Activated naive CD8-positive, alpha-beta T cell treated with anti-CD3 and anti-CD28 coated beads for 36 hours (primary cell): ENCODE measurements around the gene LARP4B. TPM values are rescaled to one million over a fixed set of nuclear protein-coding genes. Genes with fewer than 3 reads are reported as not detected.

Experiments
- DNase-seq: peaks from one replicate; pipeline ENCODE4 v3.0.0; 2021
- H3K27ac Mint-ChIP-seq: one replicate; pipeline ENCODE4 v1.8.0; 2022; ENCODE audit warnings: mild to moderate bottlenecking, moderate library complexity, mixed read lengths
- H3K27me3 Mint-ChIP-seq: one replicate; pipeline ENCODE4 v1.8.0; 2022; ENCODE audit warnings: mild to moderate bottlenecking, mixed read lengths
- H3K36me3 Mint-ChIP-seq: one replicate; pipeline ENCODE4 v1.8.0; 2021; ENCODE audit warnings: mild to moderate bottlenecking, mixed read lengths
- H3K4me1 Mint-ChIP-seq: one replicate; pipeline ENCODE4 v1.8.0; 2021; ENCODE audit warnings: mixed read lengths
- H3K4me3 Mint-ChIP-seq: one replicate; pipeline ENCODE4 v1.8.0; 2022; ENCODE audit warnings: mild to moderate bottlenecking, moderate library complexity, mixed read lengths
- H3K9me3 Mint-ChIP-seq: one replicate; pipeline ENCODE4 v1.8.0; 2022; ENCODE audit warnings: mixed read lengths
- total RNA-seq, 2 experiments: library from RNA; stranded (reverse); gene quantifications; one replicate each; pipeline ENCODE4 v1.2.3, GENCODE V29; 2021

Gene LARP4B
- total RNA-seq, 2 experiments from 2014 or later, result 106 to 114 TPM

DNA sequence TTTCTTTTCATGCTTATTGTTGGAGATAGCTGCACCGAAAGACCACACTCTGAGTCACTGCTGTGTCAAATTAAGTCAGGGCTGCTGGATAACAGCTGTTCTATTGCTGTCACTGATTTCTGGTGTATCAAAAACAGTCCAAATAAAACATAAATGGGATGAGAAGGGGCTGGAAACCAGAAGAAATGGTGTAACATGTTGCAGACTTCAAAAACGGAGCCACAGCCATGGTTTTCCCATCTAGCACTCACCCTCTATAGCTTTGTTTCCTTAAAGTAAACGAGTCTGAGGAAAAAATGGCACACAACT is 138.8 kb downstream of the LARP4B start:
- peaks cover 17% of the 10 kb centered on the region for H3K36me3 Mint-ChIP-seq
- no peak overlapping the region for H3K4me3 Mint-ChIP-seq
- peaks cover 3% of the 10 kb centered on the region for H3K27me3 Mint-ChIP-seq
- H3K9me3 Mint-ChIP-seq, result peaks cover 12% of the 10 kb centered on the region
- no peak for DNase-seq
- H3K27ac Mint-ChIP-seq, result no peak overlapping the region
- H3K4me1 Mint-ChIP-seq, result no peaks in the 10 kb centered on the region

DNA sequence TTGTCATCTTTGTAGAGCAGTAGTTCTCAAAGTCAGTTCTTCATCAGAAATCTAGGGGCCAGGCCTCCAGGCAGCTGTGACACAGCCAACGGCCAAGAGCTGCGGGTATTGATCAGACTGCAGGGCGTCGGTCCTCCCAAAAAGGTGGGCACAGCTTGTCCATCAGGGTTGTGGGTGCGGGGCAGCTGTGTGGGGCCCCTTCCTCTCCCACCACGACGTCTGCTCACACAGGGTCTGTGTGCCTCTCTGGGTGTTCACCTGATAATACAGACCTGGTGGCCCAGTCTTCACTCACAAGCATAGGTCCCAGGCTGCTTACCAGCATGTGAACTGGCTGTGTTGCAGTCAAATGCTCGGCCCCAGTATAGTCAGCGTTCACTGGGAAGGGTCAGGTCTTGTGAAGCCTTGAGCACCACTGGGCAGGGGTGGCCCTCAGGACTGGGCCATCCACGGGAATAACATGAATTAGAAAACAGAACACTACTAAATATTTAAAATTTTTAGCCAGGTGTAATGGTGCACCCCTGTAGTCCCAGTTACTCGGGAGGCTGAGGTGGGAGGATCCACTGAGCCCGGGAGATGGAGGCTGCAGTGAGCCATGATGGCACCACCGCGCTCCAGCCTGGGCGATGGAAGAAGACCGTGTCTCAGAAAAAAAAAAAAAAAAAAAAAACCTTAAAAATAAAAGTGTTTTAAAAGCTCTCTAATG is 139.3 kb downstream of the LARP4B start:
- DNase-seq, result no peak
- H3K4me1 Mint-ChIP-seq, result no peaks in the 10 kb centered on the region

DNA sequence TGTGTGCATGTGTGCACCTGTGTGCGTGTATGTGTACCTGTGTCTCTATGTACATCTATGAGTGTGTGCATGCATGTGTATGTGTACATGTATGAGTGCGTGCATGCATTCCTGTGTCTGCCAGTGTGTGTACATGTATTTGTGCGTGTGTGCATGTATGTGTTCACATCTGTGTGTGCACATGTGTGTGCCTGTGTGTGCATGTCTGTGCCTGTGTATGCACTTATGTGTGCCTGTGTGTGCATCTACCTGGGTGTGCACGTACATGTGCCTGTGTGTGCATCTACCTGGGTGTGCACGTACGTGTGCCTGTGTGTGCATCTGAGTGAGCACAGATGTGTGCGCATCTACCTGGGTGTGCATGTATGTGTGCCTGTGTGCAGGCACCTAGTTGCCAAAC is 139.9 kb downstream of the LARP4B start:
- H3K36me3 Mint-ChIP-seq, result peaks cover 11% of the 10 kb centered on the region
- no peak overlapping the region for H3K27ac Mint-ChIP-seq
- no peak for DNase-seq
- no peak overlapping the region for H3K4me3 Mint-ChIP-seq
- H3K27me3 Mint-ChIP-seq, result peaks cover 3% of the 10 kb centered on the region
- H3K9me3 Mint-ChIP-seq, result peaks cover 7% of the 10 kb centered on the region
- H3K4me1 Mint-ChIP-seq, result no peaks in the 10 kb centered on the region

More for the DNA sequence above, 139.3 kb downstream of the LARP4B start:
- H3K36me3 Mint-ChIP-seq, result peaks cover 12% of the 10 kb centered on the region
- H3K4me3 Mint-ChIP-seq, result no peak overlapping the region
- H3K27me3 Mint-ChIP-seq, result peaks cover 3% of the 10 kb centered on the region
- H3K9me3 Mint-ChIP-seq, result peaks cover 9% of the 10 kb centered on the region
- no peak overlapping the region for H3K27ac Mint-ChIP-seq

DNA sequence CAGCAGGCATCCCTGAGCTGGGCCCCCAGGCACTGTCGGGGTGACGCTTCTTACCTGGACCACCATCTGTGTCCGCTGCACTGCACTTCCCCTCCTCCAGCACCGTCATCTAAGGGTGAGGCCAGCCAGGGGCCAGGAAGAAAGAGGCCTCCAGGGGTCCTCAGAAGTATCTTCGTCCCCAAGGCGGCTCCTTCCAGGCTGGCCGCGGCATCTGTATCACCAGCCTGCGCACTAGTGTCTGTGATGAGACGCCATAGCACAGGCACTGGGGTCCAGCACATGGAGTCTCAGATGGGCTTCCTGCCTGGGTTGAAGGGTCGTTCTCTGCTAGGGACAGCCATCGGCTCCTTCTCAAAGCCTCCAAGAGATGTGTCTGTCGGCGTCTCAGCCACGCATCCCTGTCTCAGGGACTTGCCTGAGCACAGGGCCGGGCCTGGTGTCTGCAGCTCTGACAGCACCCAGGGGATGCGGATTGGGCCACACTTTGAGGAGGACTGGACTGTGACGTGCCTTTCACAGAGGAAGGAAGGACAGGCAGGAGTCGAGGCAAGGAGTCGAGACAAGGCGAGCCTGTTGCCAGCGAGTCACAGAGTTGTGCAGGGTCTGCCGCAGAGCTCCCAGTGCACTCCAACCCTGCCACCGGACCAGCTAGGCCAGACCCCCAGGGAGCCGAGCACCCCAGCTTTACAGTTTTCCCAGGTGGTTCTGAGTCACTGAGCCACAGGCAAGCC is 140.5 kb downstream of the LARP4B start:
- no peak overlapping the region for H3K27ac Mint-ChIP-seq
- peaks cover 7% of the 10 kb centered on the region for H3K36me3 Mint-ChIP-seq
- no peak overlapping the region for H3K4me3 Mint-ChIP-seq
- H3K9me3 Mint-ChIP-seq, result peaks cover 1% of the 10 kb centered on the region
- no peak for DNase-seq
- H3K4me1 Mint-ChIP-seq, result no peaks in the 10 kb centered on the region
- peaks cover 7% of the 10 kb centered on the region for H3K27me3 Mint-ChIP-seq

DNA sequence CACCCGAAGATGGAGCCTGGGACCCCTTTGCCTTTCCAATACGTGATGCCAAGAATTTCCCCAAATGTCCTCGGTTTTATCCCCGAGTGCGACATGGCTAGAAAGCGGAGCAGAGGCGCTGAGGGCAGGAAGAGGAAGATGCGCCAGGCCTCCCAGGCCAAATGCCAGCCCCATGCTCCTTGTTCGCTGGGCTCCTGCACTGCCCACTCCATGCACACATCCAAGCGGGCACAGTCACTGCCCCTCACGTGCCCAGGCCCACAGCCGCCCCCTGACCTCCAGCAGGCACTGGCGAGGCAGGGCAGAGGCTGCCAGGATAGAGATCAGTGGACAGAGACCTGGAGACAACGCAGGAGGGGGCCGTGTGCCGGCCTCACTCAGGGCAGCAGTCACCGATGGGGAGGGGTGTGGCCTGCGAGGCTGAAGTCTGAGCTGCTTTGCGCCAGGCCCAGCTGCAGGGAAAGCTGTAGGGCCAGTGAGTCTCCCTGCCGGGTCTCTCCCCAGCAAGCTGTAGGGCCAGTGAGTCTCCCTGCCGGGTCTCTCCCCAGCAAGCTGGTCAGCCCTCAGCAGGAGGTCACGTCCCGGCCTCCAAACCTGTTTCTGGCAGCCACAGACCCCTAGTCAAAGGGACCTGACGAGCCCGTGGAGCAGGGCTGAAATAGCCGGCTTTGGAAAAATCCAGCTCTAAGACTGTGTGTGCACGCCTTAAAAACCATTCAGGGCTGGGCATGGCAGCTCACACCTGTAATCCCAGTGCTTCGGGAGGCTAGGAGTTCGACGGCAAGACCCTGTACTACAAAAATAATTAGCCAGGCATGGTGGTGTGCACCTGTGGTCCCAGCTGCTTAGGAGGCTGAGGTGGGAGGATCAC is 141.4 kb downstream of the LARP4B start:
- Mint-ChIP-seq H3K27ac (no peak overlapping the region), H3K36me3 (no peaks in the 10 kb centered on the region), H3K9me3 (peaks cover 1% of the 10 kb centered on the region), H3K27me3 (peaks cover 14% of the 10 kb centered on the region), H3K4me1 (no peaks in the 10 kb centered on the region), H3K4me3 (no peak overlapping the region)
- no peak for DNase-seq

DNA sequence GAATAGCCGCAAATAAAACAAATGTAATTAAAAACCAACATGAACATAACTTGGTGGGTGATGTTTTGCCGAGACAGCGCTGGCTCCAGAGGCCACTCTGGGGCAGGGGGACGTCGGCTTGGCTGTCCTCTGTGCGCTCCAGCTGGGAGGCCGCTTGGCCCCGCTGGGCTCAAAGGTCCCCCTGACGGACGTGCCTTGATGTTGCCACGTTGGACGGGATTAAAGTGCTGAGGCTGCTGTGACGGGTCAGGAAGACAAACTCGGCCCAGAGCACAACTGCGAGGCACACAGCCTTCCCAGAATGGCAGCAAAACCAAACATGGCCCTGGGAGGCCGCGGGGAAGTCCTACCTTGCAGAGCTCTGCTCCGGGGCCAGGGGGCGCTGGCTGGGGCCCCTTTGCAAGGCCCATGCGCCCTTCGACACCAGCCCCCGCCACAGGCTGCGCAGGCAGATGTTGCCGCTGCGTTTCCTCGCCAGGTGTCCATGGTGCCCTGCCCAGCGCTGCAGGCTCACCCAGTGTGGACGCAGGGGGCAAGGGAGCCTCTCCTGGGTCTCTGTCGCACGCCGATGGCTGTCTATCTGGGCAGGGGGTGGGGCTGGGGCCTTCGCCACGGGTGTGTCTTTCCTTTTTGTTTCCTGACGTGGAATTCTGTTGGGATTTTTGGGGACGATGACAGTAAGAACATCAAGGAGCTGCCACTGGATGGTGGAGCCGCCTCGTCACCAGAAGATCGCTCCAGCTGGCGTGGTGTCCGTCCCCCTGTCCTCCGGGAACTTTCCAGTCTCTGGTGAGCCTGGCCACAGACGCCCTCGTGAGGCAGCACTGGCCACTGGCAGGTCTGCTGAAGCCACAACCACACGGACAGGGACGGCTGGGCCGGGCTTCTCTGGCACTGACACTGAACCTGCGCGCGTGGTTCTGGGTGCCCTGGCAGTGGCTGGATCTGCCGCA is 142.4 kb downstream of the LARP4B start:
- Mint-ChIP-seq H3K27me3 (peaks cover 14% of the 10 kb centered on the region), H3K9me3 (peaks cover 1% of the 10 kb centered on the region), H3K36me3 (no peaks in the 10 kb centered on the region), H3K27ac (no peak overlapping the region), H3K4me1 (no peaks in the 10 kb centered on the region), H3K4me3 (peak overlapping the region; percentile 25)
- DNase-seq, result peak; percentile 58

DNA sequence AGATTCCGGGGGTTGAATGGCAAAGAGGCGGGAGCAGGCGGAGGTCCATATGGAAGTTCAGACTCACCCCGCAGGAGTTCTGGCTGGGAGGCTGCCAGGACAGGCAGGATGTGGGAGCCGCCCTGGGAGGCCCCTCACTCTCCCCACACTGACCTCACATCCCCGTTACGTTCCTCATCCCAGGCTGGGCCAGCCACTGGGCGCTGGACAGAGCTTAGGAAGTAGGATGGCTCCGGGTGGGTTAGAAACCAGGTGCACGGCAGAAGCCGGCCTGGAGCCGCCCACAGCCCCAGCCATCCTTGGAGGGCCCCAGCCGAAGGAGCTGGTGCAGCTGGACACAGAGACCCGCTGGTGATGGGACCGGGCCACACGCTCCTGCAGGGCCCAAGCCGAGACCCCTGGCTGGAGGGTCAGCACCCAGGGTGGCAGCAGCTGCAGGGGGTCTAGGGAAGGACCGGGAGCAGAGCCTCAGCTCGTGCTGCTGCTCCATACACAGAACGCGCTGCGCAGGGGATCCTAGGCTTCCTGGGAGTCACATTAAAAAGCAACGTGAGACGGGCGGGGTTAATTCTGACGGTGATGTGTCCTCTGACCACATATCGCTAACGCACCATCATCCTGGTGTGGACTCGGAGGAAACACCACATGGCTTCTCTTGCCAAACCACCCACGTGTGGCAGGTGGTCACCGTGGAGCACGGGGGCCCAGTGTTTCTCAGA is 143.4 kb downstream of the LARP4B start:
- H3K36me3 Mint-ChIP-seq, result no peaks in the 10 kb centered on the region
- H3K27me3 Mint-ChIP-seq, result peaks cover 18% of the 10 kb centered on the region
- H3K4me3 Mint-ChIP-seq, result no peak overlapping the region
- no peak overlapping the region for H3K27ac Mint-ChIP-seq
- H3K9me3 Mint-ChIP-seq, result peaks cover 1% of the 10 kb centered on the region
- no peak for DNase-seq
- no peaks in the 10 kb centered on the region for H3K4me1 Mint-ChIP-seq

DNA sequence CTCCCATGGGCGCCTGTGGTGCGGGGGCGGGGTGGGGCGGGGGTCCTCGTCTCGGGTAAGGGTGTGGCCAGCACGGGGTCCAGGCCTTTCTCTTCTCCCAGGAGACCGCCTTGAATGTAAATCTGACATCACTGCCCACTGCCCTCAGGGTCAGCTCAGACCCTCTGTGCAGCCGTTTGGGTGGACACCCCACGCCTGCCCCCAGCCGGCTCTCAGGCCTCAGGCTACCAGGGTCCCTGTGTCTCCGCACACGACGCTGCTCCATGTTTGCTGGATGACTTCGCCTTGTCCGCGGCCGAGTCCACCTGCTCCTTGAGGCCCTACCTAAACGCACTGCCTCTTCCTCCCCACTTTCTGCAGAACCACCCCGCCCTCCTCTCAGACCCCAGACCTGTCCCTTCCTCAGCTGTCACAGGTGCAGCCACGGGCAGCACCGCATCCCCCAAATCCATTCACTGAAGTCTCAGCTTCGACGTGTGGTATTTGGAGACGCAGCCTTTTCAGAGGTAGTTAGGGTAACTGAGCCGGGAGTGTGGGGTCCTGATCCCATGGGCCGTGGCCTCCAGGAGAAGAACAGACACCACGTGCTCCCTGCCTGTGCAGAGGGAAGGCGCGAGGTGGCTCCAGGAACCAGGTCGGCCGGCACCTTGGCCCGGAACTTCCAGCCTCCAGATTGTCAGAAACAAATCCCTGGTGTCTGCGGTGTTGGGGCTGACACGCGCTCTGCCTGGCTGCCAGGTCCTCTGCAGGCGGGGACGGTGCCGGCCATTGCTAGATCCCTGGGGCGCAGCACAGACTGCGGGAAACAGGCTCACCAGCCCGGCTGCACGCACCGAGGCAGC is 144.7 kb downstream of the LARP4B start:
- Mint-ChIP-seq H3K27me3 (peaks cover 26% of the 10 kb centered on the region), H3K27ac (no peak overlapping the region), H3K9me3 (no peaks in the 10 kb centered on the region), H3K4me1 (no peaks in the 10 kb centered on the region), H3K36me3 (no peaks in the 10 kb centered on the region), H3K4me3 (no peak overlapping the region)
- DNase-seq, result no peak

DNA sequence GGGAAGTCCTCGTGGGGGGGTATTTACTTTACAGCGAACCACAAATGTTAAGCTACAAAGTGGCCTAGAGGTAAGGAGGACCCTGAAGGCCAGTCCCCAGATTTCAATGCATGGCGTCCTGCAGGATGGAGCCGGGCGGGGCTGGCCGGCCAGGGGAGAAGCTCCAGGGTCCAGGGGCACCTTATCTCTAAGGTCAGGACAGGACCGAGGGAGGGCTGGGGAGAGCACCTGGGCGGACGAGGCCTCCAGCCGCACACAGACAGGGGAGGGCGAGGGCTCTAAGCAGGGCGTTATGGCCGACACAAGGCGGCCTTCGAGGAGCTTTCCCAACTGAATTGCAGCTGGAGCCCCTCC is 145.7 kb downstream of the LARP4B start:
- no peaks in the 10 kb centered on the region for H3K4me1 Mint-ChIP-seq
- H3K27ac Mint-ChIP-seq, result no peak overlapping the region
- no peaks in the 10 kb centered on the region for H3K9me3 Mint-ChIP-seq
- no peak for DNase-seq
- H3K4me3 Mint-ChIP-seq, result no peak overlapping the region
- no peaks in the 10 kb centered on the region for H3K36me3 Mint-ChIP-seq
- H3K27me3 Mint-ChIP-seq, result peaks cover 30% of the 10 kb centered on the region

DNA sequence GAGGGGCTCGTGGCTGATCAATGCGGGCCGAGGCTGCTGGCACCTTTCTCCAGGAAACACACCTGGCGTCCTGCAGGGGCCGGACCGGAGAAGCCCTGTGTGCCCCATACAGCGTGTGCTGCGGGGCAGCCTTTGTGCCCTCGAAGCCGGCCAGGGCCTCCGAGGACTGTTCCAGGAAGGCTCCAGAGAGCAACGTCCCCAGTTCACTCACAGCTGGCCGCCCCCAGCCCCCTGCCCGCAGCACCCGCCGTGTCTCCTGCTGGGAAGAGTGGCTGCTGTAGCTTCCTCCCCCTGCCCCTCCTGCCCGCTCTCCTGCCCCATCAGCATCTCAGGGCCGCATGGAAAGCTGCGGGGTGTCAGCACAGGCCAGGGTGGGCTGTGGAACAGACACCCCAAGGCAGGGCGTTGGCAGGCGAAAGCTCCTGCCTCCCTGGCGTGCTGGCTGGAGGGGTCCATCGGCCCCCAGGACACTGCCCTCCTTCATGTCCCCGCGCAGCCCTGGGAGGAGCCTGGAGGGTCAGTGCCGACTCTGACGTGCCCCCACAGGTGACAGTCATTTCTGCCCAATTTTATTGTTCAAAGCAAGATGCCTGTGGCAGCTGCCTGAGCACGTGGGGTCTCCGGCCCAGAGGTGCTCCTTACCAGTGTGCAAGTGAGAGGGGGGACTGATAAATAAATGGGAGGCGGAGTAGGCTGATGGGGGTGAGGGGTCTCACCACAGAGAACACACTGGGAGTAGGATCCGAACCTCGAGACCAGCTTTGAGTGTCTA is 146.2 kb downstream of the LARP4B start:
- Mint-ChIP-seq H3K4me1 (no peaks in the 10 kb centered on the region), H3K27me3 (peaks cover 36% of the 10 kb centered on the region), H3K36me3 (no peaks in the 10 kb centered on the region), H3K4me3 (no peak overlapping the region), H3K27ac (no peak overlapping the region), H3K9me3 (no peaks in the 10 kb centered on the region)
- no peak for DNase-seq

DNA sequence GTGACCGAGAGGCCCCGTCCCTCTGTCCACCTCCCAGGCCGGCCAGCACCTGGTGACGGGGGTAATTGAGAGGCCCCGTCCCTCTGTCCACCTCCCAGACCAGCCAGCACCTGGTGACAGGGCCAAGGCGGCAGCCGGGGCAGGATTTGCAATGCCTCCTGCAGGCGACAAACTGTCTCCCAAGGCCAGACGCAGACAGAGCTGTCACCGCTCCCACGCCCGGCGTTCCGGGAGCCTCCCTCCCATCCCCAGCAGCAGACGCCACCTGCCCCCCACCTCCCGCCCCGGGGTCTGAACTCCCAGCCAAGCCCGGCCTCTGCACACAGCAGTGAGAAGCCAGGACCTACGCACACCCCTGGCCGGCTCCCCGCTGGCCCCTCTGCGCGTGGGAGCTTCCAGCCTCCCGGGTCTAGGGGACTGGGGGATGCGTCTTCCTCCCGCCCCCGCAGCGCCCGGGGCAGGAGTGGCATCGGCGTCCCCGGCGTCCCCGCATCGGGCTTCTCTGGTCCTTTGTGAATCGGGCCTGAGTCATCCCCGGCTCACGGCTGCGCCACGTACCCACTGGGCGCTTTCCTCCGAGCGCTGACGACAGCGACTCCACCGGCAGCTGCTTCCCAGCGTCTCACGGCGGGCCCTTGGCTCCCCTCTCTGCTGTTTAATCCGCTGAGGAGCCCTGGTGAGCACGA is 147.0 kb downstream of the LARP4B start:
- Mint-ChIP-seq H3K4me3 (no peak overlapping the region), H3K27ac (no peak overlapping the region), H3K9me3 (no peaks in the 10 kb centered on the region), H3K4me1 (no peaks in the 10 kb centered on the region), H3K36me3 (no peaks in the 10 kb centered on the region), H3K27me3 (peaks cover 40% of the 10 kb centered on the region)
- DNase-seq, result peak; percentile 73
